ENCODE data around the gene DPYSL5. TPM values are rescaled to one million over a fixed set of nuclear protein-coding genes. Genes with fewer than 3 reads are reported as not detected.

DPYSL5 gene
- total and polyA plus RNA-seq, 9 of the 15 experiments (the other 6 are each of a cell fraction or from before 2014, with no cell fraction given): 0.06 TPM; not detected in 8

DNA sequence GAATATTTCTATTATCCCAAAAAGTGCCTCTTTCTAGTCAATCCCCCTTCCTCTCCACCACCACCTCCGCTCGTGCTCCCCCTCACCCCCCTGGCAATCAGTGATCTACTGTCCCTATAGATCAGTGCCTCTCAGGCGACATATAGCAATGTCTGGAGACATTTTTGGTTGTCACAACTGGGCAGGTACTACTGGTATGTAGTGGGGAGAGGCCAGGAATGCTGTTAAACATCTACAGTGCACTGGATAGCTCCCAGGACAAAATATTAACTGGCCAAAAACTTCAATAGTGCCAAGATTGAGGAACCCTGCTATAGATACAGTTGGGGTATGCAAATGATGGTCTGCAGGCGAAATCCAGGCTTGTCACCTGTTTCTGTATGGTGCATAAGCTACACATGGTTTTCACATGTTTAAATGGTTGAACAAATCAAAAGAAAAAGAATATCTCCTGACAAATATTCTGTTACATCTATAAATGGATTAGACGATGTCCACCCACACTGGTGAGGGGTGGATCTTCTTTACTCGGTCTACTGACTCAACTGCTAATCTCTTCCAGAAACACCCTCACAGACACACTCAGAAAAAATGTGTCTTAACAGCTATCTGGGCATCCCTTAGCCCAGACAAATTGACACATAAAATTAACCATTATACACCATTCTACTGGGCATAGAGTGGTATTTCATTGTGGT is 25.5 kb downstream of the DPYSL5 start:
- POLR2A ChIA-PET: interaction anchor here (1.0 kb wide), 1 partner anchor 69 kb away, joined by 3 read pairs; no protein-coding TSS in a partner anchor
- H3K4me2 ChIP-seq (ENCODE audit: insufficient read depth, low read length): no peak overlapping the region
- CTCF ChIA-PET (ENCODE audit: low intra/inter-chr PET ratio): no interaction called here
- no peaks in the 10 kb centered on the region for H3K36me3 ChIP-seq (ENCODE audit: control insufficient read depth, insufficient read depth, low read length)
- H3K27ac ChIP-seq (ENCODE audit: extremely low read depth, low read depth, low read length): no peak overlapping the region
- intact Hi-C loops (cut with micrococcal nuclease): no loop called here
- in situ Hi-C loops (cut with MboI): no loop called here
- 1% methylated on average over 6 of the region's 6 CpGs for WGBS (ENCODE audit: insufficient coverage, low coverage, missing lambda C conversion rate)
- no peak overlapping the region for H3K9ac ChIP-seq (ENCODE audit: insufficient read depth in 1 of 2, low read depth in 2 of 2, low read length in 2 of 2)
- no peak for DNase-seq (ENCODE audit: extremely low read depth in 1 of 4, low spot score in 3 of 4)
- H4K20me1 ChIP-seq (replicated peaks; ENCODE audit: control insufficient read depth, insufficient read depth, low read length): 0 out of 2 replicates have a peak, but pooled peaks cover 2% of the 10 kb centered on the region
- no peak for FAIRE-seq
- no peaks in the 10 kb centered on the region for H3K9me1 ChIP-seq (ENCODE audit: control insufficient read depth, insufficient read depth, low read length)
- H2AFZ ChIP-seq (ENCODE audit: low read depth, low read length): no peak overlapping the region
- no TSS peak for BruUV-seq (replicated peaks)
- no peak for ATAC-seq
- H3K9me3 ChIP-seq (replicated peaks; ENCODE audit: control insufficient read depth, insufficient read depth, low read depth, low read length): no peaks in the 10 kb centered on the region
- H3K27me3 ChIP-seq (ENCODE audit: control insufficient read depth in 2 of 2, insufficient read depth in 2 of 2, low read length in 2 of 2): peaks cover 16 to 31% of the 10 kb centered on the region in 2 experiments
- H3K4me1 ChIP-seq (replicated peaks in 1 of 2; ENCODE audit: control insufficient read depth in 2 of 2, insufficient read depth in 2 of 2, low read length in 2 of 2): no peaks in the 10 kb centered on the region
- H3K4me3 ChIP-seq: no peak overlapping the region
- TF ChIP-seq CBX2 (IDR thresholded peaks at IDR 0.05; ENCODE audit: insufficient read depth, low read length, poor library complexity, severe bottlenecking) (peak; percentile 54), BRF1 (IDR thresholded peaks at IDR 0.05; ENCODE audit: borderline replicate concordance, extremely low read depth, insufficient read length) (no peak)
- no peaks in the 10 kb centered on the region for H3K79me2 ChIP-seq (ENCODE audit: control insufficient read depth, insufficient read depth, low read length)

DNA sequence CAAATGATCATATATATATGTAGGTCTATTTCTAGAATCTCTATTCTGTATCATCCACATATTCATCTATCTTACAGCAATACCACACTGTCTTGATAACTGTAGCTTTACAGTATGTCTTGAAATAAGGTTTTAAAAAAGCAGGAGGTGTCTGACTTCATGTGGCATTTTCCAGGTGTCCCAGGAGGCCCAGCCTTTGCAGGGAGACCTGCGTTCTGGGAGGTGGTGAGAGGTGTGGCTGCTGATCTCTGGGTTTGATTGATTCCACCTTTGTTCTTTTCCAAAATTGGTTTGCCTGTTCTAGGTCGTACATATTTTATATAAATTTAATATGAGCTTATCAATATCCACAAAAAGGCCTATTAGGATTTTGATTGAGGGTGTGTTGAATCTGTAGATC is 26.6 kb downstream of the DPYSL5 start:
- in situ Hi-C loops (cut with MboI) (no loop called here), intact Hi-C loops (cut with micrococcal nuclease) (no loop called here)
- POLR2A ChIA-PET: interaction anchor here (1.0 kb wide), 1 partner anchor 68 kb away, joined by 3 read pairs; no protein-coding TSS in a partner anchor
- Histone ChIP-seq H3K9ac (ENCODE audit: insufficient read depth in 1 of 2, low read depth in 2 of 2, low read length in 2 of 2) (no peak overlapping the region), H3K27me3 (ENCODE audit: control insufficient read depth in 2 of 2, insufficient read depth in 2 of 2, low read length in 2 of 2) (peaks cover 8 to 32% of the 10 kb centered on the region in 2 experiments), H3K36me3 (ENCODE audit: control insufficient read depth, insufficient read depth, low read length) (no peaks in the 10 kb centered on the region), H4K20me1 (replicated peaks; ENCODE audit: control insufficient read depth, insufficient read depth, low read length) (0 out of 2 replicates have a peak, but pooled peaks cover 2% of the 10 kb centered on the region), H3K4me1 (replicated peaks in 1 of 2; ENCODE audit: control insufficient read depth in 2 of 2, insufficient read depth in 2 of 2, low read length in 2 of 2) (no peaks in the 10 kb centered on the region), H3K9me3 (replicated peaks; ENCODE audit: control insufficient read depth, insufficient read depth, low read depth, low read length) (no peaks in the 10 kb centered on the region), H3K79me2 (ENCODE audit: control insufficient read depth, insufficient read depth, low read length) (no peaks in the 10 kb centered on the region), H3K9me1 (ENCODE audit: control insufficient read depth, insufficient read depth, low read length) (no peaks in the 10 kb centered on the region), H2AFZ (ENCODE audit: low read depth, low read length) (no peak overlapping the region), H3K4me3 (no peak overlapping the region), H3K4me2 (ENCODE audit: insufficient read depth, low read length) (no peak overlapping the region), H3K27ac (ENCODE audit: extremely low read depth, low read depth, low read length) (no peak overlapping the region)
- CTCF ChIA-PET (ENCODE audit: low intra/inter-chr PET ratio): interaction anchor here (0.6 kb wide), 1 partner anchor 141 kb away, joined by 5 read pairs; no protein-coding TSS in a partner anchor
- ATAC-seq (no peak), FAIRE-seq (no peak), DNase-seq (ENCODE audit: extremely low read depth in 1 of 4, low spot score in 3 of 4) (no peak)
- TF ChIP-seq SRSF1 (IDR thresholded peaks at IDR 0.05; ENCODE audit: low read depth, low read length): no peak
- WGBS (ENCODE audit: insufficient coverage, low coverage, missing lambda C conversion rate): 0% methylated on average over 2 of the region's 2 CpGs
- BruUV-seq (replicated peaks): no TSS peak

Data from K562 (cell line).